IPS DF 6.9 (cell line): Measurements from ENCODE around the gene SCRN2.
A peak's percentile ranks its signal among the peaks of the same experiment; 100 is the strongest.

Source experiments
- DNase-seq: peaks from one replicate; pipeline ENCODE4 v3.0.0-alpha.2; 2013; ENCODE audit warnings: low read depth, low spot score
- H3K27ac ChIP-seq: one replicate; pipeline ENCODE4 v1.5.1; 2013; ENCODE audit warnings: low read length, control low read depth
- H3K27me3 ChIP-seq: 2 replicates; pipeline ENCODE4 v1.6.1; 2013; ENCODE audit warnings: mild to moderate bottlenecking, low read length; ENCODE audit not compliant: control insufficient read depth, insufficient read depth
- H3K36me3 ChIP-seq: 2 replicates; pipeline ENCODE4 v1.6.1; 2013; ENCODE audit warnings: low read length; ENCODE audit not compliant: control insufficient read depth, insufficient read depth
- H3K4me1 ChIP-seq: 2 replicates; pipeline ENCODE4 v1.6.1; 2013; ENCODE audit warnings: low read length; ENCODE audit not compliant: control insufficient read depth, insufficient read depth
- H3K4me3 ChIP-seq: 2 replicates; pipeline ENCODE4 v1.5.1; 2013; ENCODE audit warnings: mild to moderate bottlenecking, low read length
- H3K9me3 ChIP-seq: 2 replicates; pipeline ENCODE4 v1.6.1; 2013; ENCODE audit warnings: low read length, inconsistent platforms; ENCODE audit not compliant: control insufficient read depth, insufficient read depth
- WGBS: extraction: QIAGEN DNeasy Blood & Tissue Kit; methylation state at CpG from one replicate; pipeline ENCODE4 v1.1.7; 2013; ENCODE audit warnings: mixed read lengths, missing lambda C conversion rate; ENCODE audit not compliant: insufficient read length, insufficient coverage; 5-methylcytosine and 5-hydroxymethylcytosine counted together

Gene SCRN2

GRCh38 chr17:47803201-47803600 lies 37.9 kb downstream of the SCRN2 start:
- H3K9me3 ChIP-seq: no peaks in the 10 kb centered on the region
- H3K27ac ChIP-seq: no peak overlapping the region
- no peaks in the 10 kb centered on the region for H3K4me1 ChIP-seq
- H3K27me3 ChIP-seq: no peaks in the 10 kb centered on the region
- H3K36me3 ChIP-seq: 0 out of 2 replicates have a peak, but pooled peaks cover 1% of the 10 kb centered on the region
- no peak overlapping the region for H3K4me3 ChIP-seq
- no peak for DNase-seq
- no CpG with 5 or more reads among the region's 5 CpGs for WGBS

- no peaks in the 10 kb centered on the region for H3K27me3 ChIP-seq
- DNase-seq: peak; percentile 9
- no peaks in the 10 kb centered on the region for H3K4me1 ChIP-seq
- WGBS: no CpG with 5 or more reads among the region's 9 CpGs
- H3K4me3 ChIP-seq: no peak overlapping the region
- no peaks in the 10 kb centered on the region for H3K9me3 ChIP-seq
- no peaks in the 10 kb centered on the region for H3K36me3 ChIP-seq
- H3K27ac ChIP-seq: no peak overlapping the region
These were observed 38.6 kb downstream of the SCRN2 start for GRCh38 chr17:47802341-47803022.

DNA sequence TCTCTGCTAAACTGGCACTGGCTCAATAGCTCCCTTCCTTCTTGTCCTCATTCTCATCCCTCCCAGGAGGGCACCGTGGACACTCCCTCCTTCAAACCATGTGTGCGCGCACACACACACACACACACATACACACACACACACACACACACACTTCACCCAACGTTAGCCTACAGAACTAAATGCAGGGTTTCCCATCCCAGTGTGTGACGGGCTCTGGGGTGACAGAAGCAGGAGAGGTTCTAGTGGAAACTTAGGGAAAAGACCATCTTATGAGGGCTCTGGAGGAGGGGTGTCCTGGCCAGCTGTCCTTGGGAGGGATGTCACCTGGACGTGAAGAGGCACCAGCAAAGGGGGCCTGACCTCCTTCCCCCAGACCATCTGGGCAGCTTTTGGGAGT lies 39.2 kb downstream of the SCRN2 start:
- Histone ChIP-seq H3K36me3 (no peaks in the 10 kb centered on the region), H3K27ac (no peak overlapping the region), H3K9me3 (no peaks in the 10 kb centered on the region), H3K27me3 (no peaks in the 10 kb centered on the region), H3K4me3 (no peak overlapping the region), H3K4me1 (no peaks in the 10 kb centered on the region)
- DNase-seq: no peak
- WGBS: no CpG with 5 or more reads among the region's 6 CpGs

DNA sequence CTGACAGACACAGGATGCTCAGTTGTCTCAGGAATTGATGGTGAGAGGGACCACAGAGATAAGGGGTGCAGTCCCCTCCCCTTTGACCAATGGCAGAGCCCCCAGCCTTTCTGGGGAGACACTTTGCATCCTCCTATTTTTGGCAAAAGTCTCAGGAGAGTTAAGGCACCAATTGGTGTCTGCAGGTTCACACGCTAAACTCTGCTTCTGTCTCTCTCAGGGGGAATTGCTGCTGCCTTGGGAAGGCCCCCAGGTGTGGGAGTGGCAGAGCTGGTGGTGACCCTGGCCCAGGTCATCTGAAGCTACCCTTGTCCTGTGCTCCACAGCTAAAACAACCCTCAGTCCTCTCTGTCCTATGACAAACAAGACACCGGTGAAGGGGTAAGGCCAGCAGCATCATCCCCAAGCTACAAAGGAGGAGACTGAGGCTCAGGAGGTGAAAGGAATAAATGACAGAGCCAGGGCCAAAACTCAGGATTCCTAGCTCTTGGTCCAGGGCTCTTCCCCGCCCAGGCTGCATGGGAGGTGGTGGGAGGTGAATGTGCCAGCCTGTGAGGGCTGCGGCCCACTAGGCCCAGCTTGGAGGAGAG lies 39.8 kb downstream of the SCRN2 start:
- DNase-seq: no peak
- no CpG with 5 or more reads among the region's 4 CpGs for WGBS
- no peaks in the 10 kb centered on the region for H3K36me3 ChIP-seq
- H3K4me1 ChIP-seq: no peaks in the 10 kb centered on the region
- H3K27me3 ChIP-seq: no peaks in the 10 kb centered on the region
- H3K27ac ChIP-seq: no peak overlapping the region
- H3K9me3 ChIP-seq: no peaks in the 10 kb centered on the region
- H3K4me3 ChIP-seq: no peak overlapping the region

DNA sequence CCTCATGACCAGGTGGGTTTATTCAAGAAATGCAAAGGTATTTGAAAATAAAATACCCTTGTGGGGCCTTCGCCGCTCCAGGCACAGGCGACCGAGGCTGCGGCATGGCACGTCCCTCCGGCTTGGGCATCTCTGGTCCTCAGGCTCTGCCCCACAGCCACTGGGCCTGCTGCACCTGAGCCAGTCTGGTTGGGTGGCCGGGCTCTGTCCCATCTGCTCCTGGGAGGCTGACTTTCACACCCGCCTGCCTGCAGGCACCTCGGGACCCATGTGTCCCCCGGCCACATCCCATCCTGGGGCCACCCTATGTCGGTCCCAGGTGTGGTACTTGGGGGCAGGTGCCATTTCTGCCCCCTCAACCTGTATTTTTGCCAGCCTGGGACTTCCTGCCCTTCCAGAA lies 40.4 kb downstream of the SCRN2 start:
- Histone ChIP-seq H3K27ac (no peak overlapping the region), H3K4me1 (no peaks in the 10 kb centered on the region), H3K27me3 (no peaks in the 10 kb centered on the region), H3K9me3 (no peaks in the 10 kb centered on the region), H3K4me3 (no peak overlapping the region), H3K36me3 (no peaks in the 10 kb centered on the region)
- WGBS: no CpG with 5 or more reads among the region's 12 CpGs
- no peak for DNase-seq

DNA sequence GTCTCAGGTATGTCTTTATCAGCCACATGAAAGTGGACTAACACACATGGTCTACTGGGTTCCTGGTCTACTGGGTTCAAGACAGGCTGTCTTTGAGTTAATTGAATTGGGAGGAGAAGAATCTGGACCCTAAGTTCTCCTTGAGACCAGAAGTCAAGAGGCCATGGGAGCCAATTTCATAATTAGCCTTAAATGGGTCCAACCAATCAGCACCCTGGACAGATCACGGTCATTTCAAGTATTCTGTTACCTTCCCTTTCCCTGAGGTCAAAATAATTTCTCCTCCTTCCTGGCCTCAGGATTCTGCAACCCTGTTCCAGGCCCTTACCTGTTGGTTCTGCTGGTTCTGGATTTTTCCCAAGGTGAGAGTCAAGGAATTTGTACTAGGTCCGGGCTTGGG lies 43.3 kb downstream of the SCRN2 start:
- no peaks in the 10 kb centered on the region for H3K4me1 ChIP-seq
- H3K9me3 ChIP-seq: no peaks in the 10 kb centered on the region
- H3K27ac ChIP-seq: no peak overlapping the region
- H3K36me3 ChIP-seq: no peaks in the 10 kb centered on the region
- DNase-seq: no peak
- H3K27me3 ChIP-seq: no peaks in the 10 kb centered on the region
- WGBS: no CpG with 5 or more reads among the region's 2 CpGs
- H3K4me3 ChIP-seq: no peak overlapping the region

DNA sequence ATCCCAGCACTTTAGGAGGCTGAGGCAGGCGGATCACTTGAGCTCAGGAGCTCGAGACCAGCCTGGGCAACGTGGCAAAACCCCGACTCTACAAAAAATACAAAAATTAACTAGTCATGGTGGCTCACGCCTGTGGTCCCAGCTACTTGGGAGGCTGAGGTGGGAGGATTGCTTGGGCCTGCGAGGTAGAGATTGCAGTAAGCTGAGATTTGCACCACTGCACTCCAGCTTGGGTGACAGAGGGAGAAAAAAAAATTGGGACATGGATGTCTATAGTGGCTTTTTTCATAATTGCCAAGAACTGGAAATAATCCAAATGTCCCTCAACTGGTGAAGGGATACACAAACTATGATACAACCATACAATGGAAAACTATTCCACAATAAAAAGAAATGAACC lies 48.1 kb downstream of the SCRN2 start:
- Histone ChIP-seq H3K9me3 (no peaks in the 10 kb centered on the region), H3K27me3 (peaks cover 9% of the 10 kb centered on the region; the same call in 1 of the 2 replicates), H3K36me3 (no peaks in the 10 kb centered on the region), H3K4me3 (no peak overlapping the region), H3K27ac (no peak overlapping the region), H3K4me1 (no peaks in the 10 kb centered on the region)
- no peak for DNase-seq
- WGBS: no CpG with 5 or more reads among the region's 6 CpGs

DNA sequence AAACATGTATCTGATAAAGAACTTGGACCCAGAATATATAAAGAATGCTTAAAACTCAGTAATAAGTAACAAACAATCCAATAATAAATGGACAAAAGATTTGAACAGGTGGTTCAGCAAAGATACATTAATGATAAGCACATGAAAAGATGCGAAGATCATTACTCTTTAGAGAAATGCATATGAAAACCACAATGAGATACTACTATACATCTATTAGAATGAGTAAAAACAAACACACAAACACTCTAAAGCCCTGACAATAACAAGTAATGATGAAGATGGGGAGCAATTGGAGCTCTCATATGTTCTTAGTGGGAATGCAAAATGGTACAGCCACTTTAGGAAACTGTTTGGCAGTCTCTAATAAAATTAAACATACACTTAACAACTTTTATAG lies 48.6 kb downstream of the SCRN2 start:
- no peak for DNase-seq
- Histone ChIP-seq H3K4me1 (no peaks in the 10 kb centered on the region), H3K27me3 (peaks cover 9% of the 10 kb centered on the region; the same call in 1 of the 2 replicates), H3K36me3 (no peaks in the 10 kb centered on the region), H3K9me3 (no peaks in the 10 kb centered on the region), H3K4me3 (no peak overlapping the region), H3K27ac (no peak overlapping the region)
- WGBS: no CpG with 5 or more reads among the region's 1 CpG

DNA sequence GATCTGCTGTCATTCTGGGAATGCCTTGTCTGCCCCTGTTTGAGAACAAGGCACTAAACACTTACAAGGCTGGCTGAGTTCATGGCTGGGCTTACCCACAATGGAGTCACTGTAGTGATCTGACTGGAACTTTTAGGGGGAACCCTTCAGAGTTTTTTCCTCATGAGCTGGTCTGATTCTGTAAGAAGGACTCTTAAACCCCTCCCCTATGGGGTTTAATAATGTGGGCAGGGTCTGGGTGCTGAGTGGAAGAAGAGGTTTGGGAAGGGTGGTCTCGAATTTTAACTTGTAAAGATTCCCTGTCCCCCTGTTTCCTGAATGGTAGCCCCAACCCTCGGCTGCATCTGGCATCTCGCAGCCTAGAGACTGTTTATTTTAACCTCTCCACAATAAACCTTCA lies 50.0 kb downstream of the SCRN2 start:
- no CpG with 5 or more reads among the region's 3 CpGs for WGBS
- H3K27ac ChIP-seq: no peak overlapping the region
- H3K4me3 ChIP-seq: no peak overlapping the region
- peaks cover 9% of the 10 kb centered on the region; the same call in 1 of the 2 replicates for H3K27me3 ChIP-seq
- no peaks in the 10 kb centered on the region for H3K4me1 ChIP-seq
- H3K36me3 ChIP-seq: no peaks in the 10 kb centered on the region
- no peak for DNase-seq
- H3K9me3 ChIP-seq: no peaks in the 10 kb centered on the region

GRCh38 chr17:47789611-47790561 lies 51.2 kb downstream of the SCRN2 start:
- no CpG with 5 or more reads among the region's 70 CpGs for WGBS
- no peaks in the 10 kb centered on the region for H3K4me1 ChIP-seq
- no peaks in the 10 kb centered on the region for H3K9me3 ChIP-seq
- H3K4me3 ChIP-seq: peak overlapping the region; percentile 31; the same call in 1 of the 2 replicates
- peak; percentile 43 for DNase-seq
- no peaks in the 10 kb centered on the region for H3K36me3 ChIP-seq
- no peak overlapping the region for H3K27ac ChIP-seq
- peaks cover 9% of the 10 kb centered on the region; the same call in 1 of the 2 replicates for H3K27me3 ChIP-seq
